Endodermal cell (in vitro differentiated cells): ENCODE data around the gene BCOR. TPM values are rescaled to one million over a fixed set of nuclear protein-coding genes. Genes with fewer than 3 reads are reported as not detected.

Source experiments
- DNase-seq: peaks from one replicate; pipeline ENCODE4 v3.0.0-alpha.2; 2017
- H3K27ac ChIP-seq: 2 replicates; pipeline ENCODE4 v1.5.1; 2013; ENCODE audit warnings: mild to moderate bottlenecking, low read depth, low read length, moderate library complexity
- H3K27me3 ChIP-seq: 2 replicates; pipeline ENCODE4 v1.6.1; 2013; ENCODE audit warnings: mild to moderate bottlenecking, low read length, moderate library complexity; ENCODE audit not compliant: insufficient read depth, control insufficient read depth, poor library complexity, severe bottlenecking
- H3K36me3 ChIP-seq: 2 replicates; pipeline ENCODE4 v1.7.0; 2013; ENCODE audit warnings: mild to moderate bottlenecking, low read length, moderate library complexity; ENCODE audit not compliant: control insufficient read depth, insufficient read depth
- H3K4me1 ChIP-seq: one replicate; pipeline ENCODE4 v1.7.0; 2013; ENCODE audit warnings: low read length; ENCODE audit not compliant: control insufficient read depth, insufficient read depth
- H3K4me3 ChIP-seq: 2 replicates; pipeline ENCODE4 v1.5.1; 2013; ENCODE audit warnings: mild to moderate bottlenecking, low read length, moderate library complexity
- H3K9ac ChIP-seq: 2 replicates; pipeline ENCODE4 v1.6.1; 2013; ENCODE audit warnings: mild to moderate bottlenecking, low read length, moderate library complexity; ENCODE audit not compliant: poor library complexity, severe bottlenecking; ENCODE audit errors: extremely low read depth
- H3K9me3 ChIP-seq: 2 replicates; pipeline ENCODE4 v1.6.1; 2013; ENCODE audit warnings: mild to moderate bottlenecking, low read length, moderate library complexity; ENCODE audit not compliant: control insufficient read depth
- H3K27ac Mint-ChIP-seq: 2 replicates; pipeline ENCODE4 v1.8.0; 2020; ENCODE audit warnings: mixed read lengths
- H3K27me3 Mint-ChIP-seq: 2 replicates; pipeline ENCODE4 v1.8.0; 2021; ENCODE audit warnings: mild to moderate bottlenecking, mixed read lengths; ENCODE audit not compliant: insufficient read depth
- H3K36me3 Mint-ChIP-seq: 2 replicates; pipeline ENCODE4 v1.8.0; 2020; ENCODE audit warnings: low read depth, mixed read lengths
- H3K4me1 Mint-ChIP-seq: 2 replicates; pipeline ENCODE4 v1.8.0; 2020; ENCODE audit warnings: mixed read lengths
- H3K4me3 Mint-ChIP-seq: 2 replicates; pipeline ENCODE4 v1.8.0; 2020; ENCODE audit warnings: mild to moderate bottlenecking, moderate library complexity, mixed read lengths
- H3K9me3 Mint-ChIP-seq: 2 replicates; pipeline ENCODE4 v1.8.0; 2020; ENCODE audit warnings: mild to moderate bottlenecking, mixed read lengths
- WGBS, 2 experiments: methylation state at CpG; one replicate each; pipeline versions ENCODE4 v1.1.5 to v1.1.7; 2013; ENCODE audit warnings: missing lambda C conversion rate in 2 of 2, mixed read lengths in 1 of 2; ENCODE audit not compliant: insufficient coverage in 1 of 2, insufficient read length in 1 of 2; 5-methylcytosine and 5-hydroxymethylcytosine counted together
- total RNA-seq, 2 donors: library from RNA; stranded (reverse); fragmentation: NEBNext Ultra II Directional in 1 of 2; extraction: Animal tissue kit (Norgen Biotek cat#: 25700) in 1 of 2; gene quantifications; 2 replicates in 1 of 2; 3 replicates in 1 of 2; pipeline ENCODE4 v1.2.1, GENCODE V29; 2021
- TF ChIP-seq, protein P1 (sequence below): fragments of 200-600 bp; sonication (generic); conservative IDR thresholded peaks from 2 replicates; pipeline ENCODE4 v1.5.0; 2021; ENCODE audit warnings: antibody characterized with exemption, mild to moderate bottlenecking

Gene BCOR
- total RNA-seq, 2 donors from 2014 or later, result 31.3 to 37.9 TPM

DNA sequence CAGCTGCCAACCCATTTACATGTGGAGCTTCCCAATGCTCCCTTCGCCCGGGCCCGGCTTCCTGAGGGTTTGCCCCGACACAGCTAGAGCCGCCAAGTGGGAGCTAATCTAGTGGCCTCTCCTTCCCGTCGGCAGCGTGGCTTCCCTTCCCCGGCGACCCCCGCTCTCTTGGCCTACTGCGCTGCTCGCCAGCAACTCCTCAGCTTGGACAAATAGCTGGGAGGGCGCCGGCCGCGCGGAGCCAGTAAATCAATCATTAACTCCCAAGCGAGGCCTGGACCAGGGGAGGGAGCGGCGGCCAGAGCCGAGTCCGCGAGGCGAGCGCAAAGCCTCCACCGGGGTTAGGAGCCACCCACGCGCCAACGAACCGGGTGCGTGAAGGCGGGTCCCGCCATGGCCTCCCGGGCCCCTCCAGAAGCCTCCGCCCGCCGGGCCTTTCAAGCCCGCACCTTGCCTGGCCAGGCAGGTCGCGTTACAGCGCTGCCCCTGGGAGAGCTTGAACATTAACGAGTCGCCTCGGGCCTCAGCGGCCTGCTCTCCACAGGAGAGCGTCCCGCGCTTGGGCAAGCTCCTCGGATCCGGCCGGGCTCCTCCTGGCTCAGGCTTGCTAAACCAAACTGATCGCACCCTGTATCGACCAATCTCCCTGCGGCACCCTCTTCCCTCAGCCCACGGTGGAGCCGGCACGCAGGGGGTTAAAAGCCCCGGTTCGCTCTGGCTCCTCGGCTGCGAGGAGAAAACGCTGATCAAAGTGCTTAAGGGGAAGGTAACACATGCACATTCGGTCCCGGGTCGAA, 10.6 kb upstream of the BCOR start:
- Mint-ChIP-seq H3K4me3 (peak overlapping the region; percentile 65), H3K27ac (peak overlapping the region; percentile 91), H3K4me1 (peaks cover 18% of the 10 kb centered on the region), H3K27me3 (peaks cover 34% of the 10 kb centered on the region), H3K9me3 (peaks cover 11% of the 10 kb centered on the region), H3K36me3 (peaks cover 1% of the 10 kb centered on the region)
- 1% methylated on average over 15 to 65 of the region's 66 CpGs for WGBS, 2 experiments
- Histone ChIP-seq H3K27ac (peak overlapping the region; percentile 58), H3K4me3 (peak overlapping the region; percentile 68), H3K9ac (no peak overlapping the region), H3K27me3 (no peaks in the 10 kb centered on the region), H3K9me3 (no peaks in the 10 kb centered on the region), H3K36me3 (no peaks in the 10 kb centered on the region), H3K4me1 (no peaks in the 10 kb centered on the region)
- DNase-seq, result peak; percentile 92
- TF ChIP-seq, protein P1, sequence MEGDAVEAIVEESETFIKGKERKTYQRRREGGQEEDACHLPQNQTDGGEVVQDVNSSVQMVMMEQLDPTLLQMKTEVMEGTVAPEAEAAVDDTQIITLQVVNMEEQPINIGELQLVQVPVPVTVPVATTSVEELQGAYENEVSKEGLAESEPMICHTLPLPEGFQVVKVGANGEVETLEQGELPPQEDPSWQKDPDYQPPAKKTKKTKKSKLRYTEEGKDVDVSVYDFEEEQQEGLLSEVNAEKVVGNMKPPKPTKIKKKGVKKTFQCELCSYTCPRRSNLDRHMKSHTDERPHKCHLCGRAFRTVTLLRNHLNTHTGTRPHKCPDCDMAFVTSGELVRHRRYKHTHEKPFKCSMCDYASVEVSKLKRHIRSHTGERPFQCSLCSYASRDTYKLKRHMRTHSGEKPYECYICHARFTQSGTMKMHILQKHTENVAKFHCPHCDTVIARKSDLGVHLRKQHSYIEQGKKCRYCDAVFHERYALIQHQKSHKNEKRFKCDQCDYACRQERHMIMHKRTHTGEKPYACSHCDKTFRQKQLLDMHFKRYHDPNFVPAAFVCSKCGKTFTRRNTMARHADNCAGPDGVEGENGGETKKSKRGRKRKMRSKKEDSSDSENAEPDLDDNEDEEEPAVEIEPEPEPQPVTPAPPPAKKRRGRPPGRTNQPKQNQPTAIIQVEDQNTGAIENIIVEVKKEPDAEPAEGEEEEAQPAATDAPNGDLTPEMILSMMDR, result no peak

DNA sequence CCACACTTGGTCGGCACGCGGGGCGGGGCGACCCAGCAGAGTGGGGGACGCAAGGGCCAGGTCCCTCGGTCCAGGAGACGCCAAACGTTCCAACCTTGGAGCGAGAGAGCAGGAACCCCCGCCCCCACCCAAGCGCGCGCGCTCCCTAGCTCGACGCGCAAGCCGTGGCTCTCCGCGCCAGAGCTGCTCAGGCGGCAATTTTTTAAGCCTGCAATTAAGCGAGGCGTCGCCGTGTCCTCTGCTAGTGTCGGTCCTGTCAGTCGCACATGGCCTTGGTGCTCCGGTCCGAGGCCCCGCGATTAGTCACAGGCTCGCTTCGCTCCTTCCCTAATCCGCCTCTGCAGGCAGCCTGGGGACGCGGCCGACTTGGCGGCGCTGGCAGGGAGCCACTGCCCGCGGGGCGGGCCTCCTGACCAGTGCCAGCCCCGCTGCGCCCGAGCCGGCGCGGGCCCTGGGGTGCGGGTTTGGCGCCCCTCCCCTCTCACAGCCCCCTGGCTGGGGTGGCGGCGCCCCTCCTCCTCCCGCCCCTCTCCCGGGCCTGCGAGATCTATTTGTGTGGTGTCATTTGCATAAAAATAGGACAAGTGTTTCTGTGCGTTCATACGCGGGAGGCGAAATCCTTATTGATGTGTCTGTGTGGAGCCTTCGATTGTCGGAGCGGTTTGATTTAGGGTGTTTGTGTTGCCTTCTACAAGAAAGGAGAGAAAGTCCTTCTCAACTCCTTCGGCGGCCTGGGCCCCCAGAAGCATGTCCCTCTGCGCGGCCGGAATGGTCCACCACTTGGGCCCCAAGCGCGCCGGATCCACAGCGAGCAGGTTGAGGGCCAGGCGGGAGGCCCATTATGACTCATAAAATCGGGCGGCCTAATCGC, 9.8 kb upstream of the BCOR start:
- Histone ChIP-seq H3K4me3 (peak overlapping the region; percentile 77), H3K9ac (no peak overlapping the region), H3K27me3 (no peaks in the 10 kb centered on the region), H3K4me1 (no peaks in the 10 kb centered on the region), H3K27ac (peak overlapping the region; percentile 72), H3K9me3 (no peaks in the 10 kb centered on the region), H3K36me3 (no peaks in the 10 kb centered on the region)
- Mint-ChIP-seq H3K9me3 (peaks cover 11% of the 10 kb centered on the region), H3K27ac (peak overlapping the region; percentile 91), H3K36me3 (no peaks in the 10 kb centered on the region), H3K4me1 (peaks cover 23% of the 10 kb centered on the region), H3K4me3 (peak overlapping the region; percentile 65), H3K27me3 (peaks cover 38% of the 10 kb centered on the region)
- TF ChIP-seq, protein P1, result no peak
- DNase-seq, result peak; percentile 90
- 2% methylated on average over 68 of the region's 76 CpGs; no CpG with 5 or more reads in 1 of the 2 experiments for WGBS, 2 experiments

DNA sequence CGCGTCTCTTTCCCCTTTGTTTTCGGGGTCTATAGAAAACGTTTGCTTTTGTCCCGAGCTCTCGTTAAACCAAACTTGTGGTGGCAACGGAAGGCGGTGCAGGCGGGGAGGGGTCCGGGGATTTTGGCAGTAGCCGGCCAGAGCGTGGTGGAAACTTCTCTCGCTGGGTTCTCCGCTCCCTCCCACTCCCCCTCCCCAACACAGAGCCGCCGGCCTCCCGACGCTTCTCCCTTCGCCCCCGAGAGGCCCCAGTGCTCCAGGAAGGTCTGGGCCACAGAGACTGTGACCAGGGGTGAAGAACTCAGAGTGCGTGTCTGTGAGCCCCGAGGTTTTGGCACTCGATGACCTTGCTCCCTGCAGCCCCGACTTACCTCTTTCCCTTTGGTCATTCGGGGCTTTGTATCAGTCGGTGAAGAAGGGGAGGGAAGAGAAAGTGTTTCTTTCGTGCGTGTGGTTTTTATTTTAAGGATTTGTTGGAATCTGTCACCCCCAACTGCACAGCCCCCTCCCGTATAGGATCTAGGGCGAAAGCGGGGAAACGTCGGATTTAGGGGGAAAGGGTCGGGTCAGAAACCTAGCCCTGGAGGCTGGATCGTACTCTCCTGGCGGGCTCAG, 9.0 kb upstream of the BCOR start:
- H3K36me3 Mint-ChIP-seq, result no peaks in the 10 kb centered on the region
- Histone ChIP-seq H3K4me1 (no peaks in the 10 kb centered on the region), H3K9ac (no peak overlapping the region), H3K9me3 (no peaks in the 10 kb centered on the region), H3K4me3 (peak overlapping the region; percentile 77), H3K36me3 (no peaks in the 10 kb centered on the region), H3K27me3 (no peaks in the 10 kb centered on the region), H3K27ac (peak overlapping the region; percentile 72)
- peaks cover 13% of the 10 kb centered on the region for H3K9me3 Mint-ChIP-seq
- H3K27ac Mint-ChIP-seq, result peak overlapping the region; percentile 83
- WGBS, 2 experiments, result 0 to 1% methylated on average over 2 to 24 of the region's 36 CpGs
- H3K4me3 Mint-ChIP-seq, result peak overlapping the region; percentile 65
- TF ChIP-seq, protein P1, result no peak
- peaks cover 45% of the 10 kb centered on the region for H3K27me3 Mint-ChIP-seq
- H3K4me1 Mint-ChIP-seq, result peaks cover 28% of the 10 kb centered on the region
- DNase-seq, result no peak
